GM12878 (cell line): ENCODE measurements around the gene GALNT9. TPM values are rescaled to one million over a fixed set of nuclear protein-coding genes. Genes with fewer than 3 reads are reported as not detected.

Source experiments
- ATAC-seq: fragments of 200-7000 bp; cut with Tn5 transposase; 3 replicates; pipeline ENCODE4 v1.9.1; 2020; ENCODE audit warnings: mild to moderate bottlenecking, moderate library complexity
- BruUV-seq: library from RNA; stranded (reverse); fragments of 400-500 nt; replicated peaks from 2 replicates; lab custom pipeline; 2021; lab: Mats Ljungman, UMichigan
- CTCF ChIA-PET: fragments of 300-600 bp; sonication (Branson Sonifier 250); formaldehyde crosslinking; extraction: SDS; loops from one replicate; lab custom pipeline; 2021; ENCODE audit warnings: inconsistent platforms; lab: Yijun Ruan, JAX
- POLR2A ChIA-PET: fragments of 350-600 bp; formaldehyde crosslinking; extraction: SDS; loops from one replicate; lab custom pipeline; 2021; ENCODE audit warnings: inconsistent platforms; lab: Charles Lee
- RAD21 ChIA-PET: fragments of 300-600 bp; sonication (Branson Sonifier 250); formaldehyde crosslinking; loops from one replicate; lab custom pipeline; 2023; ENCODE audit warnings: antibody characterized with exemption; ENCODE audit not compliant: unreplicated experiment; lab: Charles Lee
- SMC1A ChIA-PET: fragments of 300-600 bp; sonication (Branson Sonifier 250); formaldehyde crosslinking; loops from one replicate; lab custom pipeline; 2023; ENCODE audit not compliant: unreplicated experiment, uncharacterized antibody; lab: Charles Lee
- DNase-seq: peaks from one replicate; pipeline ENCODE4 v3.0.0-alpha.2; 2011; ENCODE audit warnings: low read depth, low spot score
- FAIRE-seq: peaks from 3 replicates; lab custom pipeline; 2011; peaks lifted over from hg19 to GRCh38; lab: Jason Lieb, UNC
- H2AFZ ChIP-seq: 2 replicates; pipeline ENCODE4 v1.6.0; 2011; ENCODE audit warnings: low read depth, low read length, control low read depth; ENCODE audit not compliant: control insufficient read depth
- H3K27ac ChIP-seq: 2 replicates; pipeline ENCODE4 v1.5.1; 2011; ENCODE audit warnings: control low read depth; ENCODE audit not compliant: control insufficient read depth, insufficient read depth
- H3K27me3 ChIP-seq, 2 experiments: replicated peaks in 1 of 2; 2 replicates each; pipeline versions ENCODE4 v1.6.0 to v1.6.1; 2011; ENCODE audit warnings: low read length in 1 of 2; ENCODE audit not compliant: control insufficient read depth in 2 of 2, insufficient read depth in 2 of 2
- H3K36me3 ChIP-seq, 2 experiments: 2 replicates each; pipeline ENCODE4 v1.5.1; 2011; ENCODE audit warnings: low read length in 1 of 2; ENCODE audit not compliant: control insufficient read depth in 2 of 2, insufficient read depth in 2 of 2
- H3K4me1 ChIP-seq: 2 replicates; pipeline ENCODE4 v1.6.1; 2011; ENCODE audit warnings: mild to moderate bottlenecking, low read length, moderate library complexity, mixed read lengths; ENCODE audit not compliant: control insufficient read depth, insufficient read depth
- H3K4me2 ChIP-seq: 2 replicates; pipeline ENCODE4 v1.6.0; 2011; ENCODE audit warnings: control low read depth; ENCODE audit not compliant: control insufficient read depth, insufficient read depth
- H3K4me3 ChIP-seq: fragments of 200-600 bp; sonication (generic); 2 replicates; pipeline ENCODE4 v1.5.1; 2016
- H3K79me2 ChIP-seq: 2 replicates; pipeline ENCODE4 v1.6.0; 2011; ENCODE audit warnings: low read length; ENCODE audit not compliant: control insufficient read depth, insufficient read depth
- H3K9ac ChIP-seq: 2 replicates; pipeline ENCODE4 v1.8.0; 2011; ENCODE audit warnings: low read length, control low read depth, mixed read lengths; ENCODE audit not compliant: control insufficient read depth, insufficient read depth
- H3K9me3 ChIP-seq: replicated peaks from 3 replicates; pipeline ENCODE4 v1.5.1; 2011; ENCODE audit warnings: mild to moderate bottlenecking, low read length; ENCODE audit not compliant: control insufficient read depth, insufficient read depth
- H4K20me1 ChIP-seq: 2 replicates; pipeline ENCODE4 v1.6.0; 2011; ENCODE audit not compliant: control insufficient read depth, insufficient read depth
- ATF2 ChIP-seq: IDR thresholded peaks from 2 replicates; pipeline ENCODE4 v1.6.1; 2012; ENCODE audit warnings: low read length, inconsistent platforms
- CTCF ChIP-seq, 3 experiments: IDR thresholded peaks in 2 of 3; conservative IDR thresholded peaks in 1 of 3; 2 replicates each; pipeline ENCODE4 v1.5.1; 2011; ENCODE audit warnings: low read depth in 3 of 3, low read length in 3 of 3, mild to moderate bottlenecking in 3 of 3, control low read depth in 2 of 3, moderate library complexity in 2 of 3, inconsistent platforms in 1 of 3, mixed read lengths in 1 of 3; ENCODE audit not compliant: control insufficient read depth in 2 of 3, insufficient read depth in 1 of 3; ENCODE audit errors: extremely low read depth in 1 of 3
- HCFC1 ChIP-seq: fragments of 150-350 bp; IDR thresholded peaks from 2 replicates; pipeline ENCODE4 v1.6.1; 2014; ENCODE audit warnings: low read length
- MLLT1 ChIP-seq: fragments of 450-650 bp; IDR thresholded peaks from 2 replicates; pipeline ENCODE4 v1.6.1; 2016; ENCODE audit warnings: mild to moderate bottlenecking
- MYB ChIP-seq: fragments of 150-350 bp; IDR thresholded peaks from 2 replicates; pipeline ENCODE4 v1.6.1; 2014; ENCODE audit warnings: mild to moderate bottlenecking, low read depth, low read length, borderline replicate concordance
- NBN ChIP-seq: fragments of 450-650 bp; IDR thresholded peaks from 2 replicates; pipeline ENCODE4 v1.6.1; 2016
- POU2F2 ChIP-seq: IDR thresholded peaks from 3 replicates; pipeline ENCODE4 v1.6.1; 2011; ENCODE audit warnings: low read depth, mild to moderate bottlenecking, low read length, borderline replicate concordance
- RBBP5 ChIP-seq: fragments of 200-600 bp; sonication (generic); conservative IDR thresholded peaks from 2 replicates; pipeline ENCODE4 v1.6.1; 2016
- SUZ12 ChIP-seq: fragments of 200-600 bp; sonication (generic); IDR thresholded peaks from one replicate; pipeline ENCODE4 v1.6.1; 2018; ENCODE audit warnings: antibody characterized with exemption, mild to moderate bottlenecking; ENCODE audit not compliant: unreplicated experiment
- TAF1 ChIP-seq: IDR thresholded peaks from 2 replicates; pipeline ENCODE4 v1.6.1; 2011; ENCODE audit warnings: mild to moderate bottlenecking, low read depth, low read length, borderline replicate concordance
- TCF12 ChIP-seq: IDR thresholded peaks from 2 replicates; pipeline ENCODE4 v1.6.1; 2011; ENCODE audit warnings: low read depth, mild to moderate bottlenecking, low read length
- WGBS: methylation state at CpG from one replicate; pipeline ENCODE4 v1.1.6; 2016; ENCODE audit warnings: low lambda C conversion rate; ENCODE audit not compliant: insufficient replicate concordance, insufficient coverage; ENCODE audit errors: missing lambda C conversion rate; 5-methylcytosine and 5-hydroxymethylcytosine counted together
- in situ Hi-C: fragments of 300-500 bp; cut with MboI; formaldehyde crosslinking; loops from 9 replicates; pipeline ENCODE4 v1.14.3; 2018; ENCODE audit warnings: mixed read lengths
- intact Hi-C: fragments of 100-400 bp; cut with micrococcal nuclease; formaldehyde crosslinking; loops from one replicate; pipeline ENCODE4 v1.14.2; 2022; ENCODE audit not compliant: unreplicated experiment
- polyA plus RNA-seq, 11 experiments: library from polyadenylated mRNA; depleted of rRNA in 4 of 11; unstranded in 6 of 11; stranded (reverse) in 5 of 11; fragments of >200 nt; fragmentation: Nextera tagmentation in 4 of 11; fragmentation: Illumina TruSeq in 1 of 11; extraction: Ambion mirVana in 4 of 11; extraction: Trizol in 1 of 11; gene quantifications; 1 replicate in 1 of 11; 2 replicates in 10 of 11; pipeline versions ENCODE4 v1.2.1 to v1.2.3, GENCODE V29; 2011 to 2016; ENCODE audit warnings: inconsistent platforms in 2 of 11, missing spikeins in 2 of 11, low read depth in 1 of 11
- total RNA-seq, 4 experiments: library from RNA; depleted of rRNA in 3 of 4; stranded (reverse); fragments of >200 nt in 3 of 4; fragmentation: Illumina TruSeq in 1 of 4; extraction: Trizol in 1 of 4; gene quantifications; 2 replicates each; pipeline versions ENCODE4 v1.2.1 to v1.2.3, GENCODE V29; 2013 to 2021
- TF ChIP-seq, protein P1 (sequence below): IDR thresholded peaks from 2 replicates; pipeline ENCODE4 v1.6.1; 2012; ENCODE audit warnings: low read depth, low read length, improper control_type of control experiment
- TF ChIP-seq, protein P2 (sequence below): fragments of 150-350 bp; IDR thresholded peaks from 2 replicates; pipeline ENCODE4 v1.6.1; 2014; ENCODE audit warnings: mild to moderate bottlenecking, low read depth, low read length

GALNT9 gene
- total and polyA plus RNA-seq, 10 of the 15 experiments (the other 5 are each of a cell fraction or from before 2014, with no cell fraction given) = 0.04 TPM; not detected in 9

DNA sequence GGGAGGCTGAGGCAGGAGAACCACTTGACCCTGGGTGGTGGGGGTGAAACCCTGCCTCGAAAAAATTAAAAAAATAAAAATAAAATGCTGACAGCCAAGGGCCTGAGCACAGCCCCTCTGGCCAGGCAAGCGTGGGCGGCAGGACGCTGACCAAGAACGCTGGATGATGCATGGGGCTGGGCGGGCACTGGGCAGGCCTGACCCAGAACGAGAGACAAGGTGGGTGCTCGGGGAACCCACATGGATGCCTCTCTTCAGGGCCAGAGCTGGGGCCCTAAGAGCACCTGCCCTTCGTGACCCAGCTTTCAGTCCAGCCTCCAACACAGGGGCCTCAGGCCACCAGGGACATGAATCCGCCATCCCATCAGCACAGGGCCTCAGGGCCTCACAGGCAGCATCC lies 11.3 kb downstream of the GALNT9 start (continued):
- TF ChIP-seq, protein P1, sequence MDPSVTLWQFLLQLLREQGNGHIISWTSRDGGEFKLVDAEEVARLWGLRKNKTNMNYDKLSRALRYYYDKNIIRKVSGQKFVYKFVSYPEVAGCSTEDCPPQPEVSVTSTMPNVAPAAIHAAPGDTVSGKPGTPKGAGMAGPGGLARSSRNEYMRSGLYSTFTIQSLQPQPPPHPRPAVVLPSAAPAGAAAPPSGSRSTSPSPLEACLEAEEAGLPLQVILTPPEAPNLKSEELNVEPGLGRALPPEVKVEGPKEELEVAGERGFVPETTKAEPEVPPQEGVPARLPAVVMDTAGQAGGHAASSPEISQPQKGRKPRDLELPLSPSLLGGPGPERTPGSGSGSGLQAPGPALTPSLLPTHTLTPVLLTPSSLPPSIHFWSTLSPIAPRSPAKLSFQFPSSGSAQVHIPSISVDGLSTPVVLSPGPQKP = no peak

GRCh38 chr12:132317233-132317938 lies 12.0 kb downstream of the GALNT9 start:
- H3K4me1 ChIP-seq = no peaks in the 10 kb centered on the region
- in situ Hi-C loops = no loop called here
- H3K9me3 ChIP-seq = no peaks in the 10 kb centered on the region; the same call in 2 of the 3 replicates
- DNase-seq = no peak
- POLR2A ChIA-PET = no interaction called here
- CTCF ChIA-PET = no interaction called here
- ATAC-seq = no peak
- no peaks in the 10 kb centered on the region for H4K20me1 ChIP-seq
- H3K27me3 ChIP-seq = no peaks in the 10 kb centered on the region
- RAD21 ChIA-PET = no interaction called here
- no peak overlapping the region for H3K9ac ChIP-seq
- SMC1A ChIA-PET = no interaction called here
- H3K4me3 ChIP-seq = no peak overlapping the region
- H2AFZ ChIP-seq = no peak overlapping the region
- TF ChIP-seq TAF1 = no peak
- no peak for TF ChIP-seq POU2F2
- no peak for TF ChIP-seq MLLT1
- no peak for TF ChIP-seq RBBP5
- TF ChIP-seq, protein P2, sequence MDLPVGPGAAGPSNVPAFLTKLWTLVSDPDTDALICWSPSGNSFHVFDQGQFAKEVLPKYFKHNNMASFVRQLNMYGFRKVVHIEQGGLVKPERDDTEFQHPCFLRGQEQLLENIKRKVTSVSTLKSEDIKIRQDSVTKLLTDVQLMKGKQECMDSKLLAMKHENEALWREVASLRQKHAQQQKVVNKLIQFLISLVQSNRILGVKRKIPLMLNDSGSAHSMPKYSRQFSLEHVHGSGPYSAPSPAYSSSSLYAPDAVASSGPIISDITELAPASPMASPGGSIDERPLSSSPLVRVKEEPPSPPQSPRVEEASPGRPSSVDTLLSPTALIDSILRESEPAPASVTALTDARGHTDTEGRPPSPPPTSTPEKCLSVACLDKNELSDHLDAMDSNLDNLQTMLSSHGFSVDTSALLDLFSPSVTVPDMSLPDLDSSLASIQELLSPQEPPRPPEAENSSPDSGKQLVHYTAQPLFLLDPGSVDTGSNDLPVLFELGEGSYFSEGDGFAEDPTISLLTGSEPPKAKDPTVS = no peak
- no peak for TF ChIP-seq MYB
- TF ChIP-seq TCF12 = no peak
- TF ChIP-seq NBN = no peak
- TF ChIP-seq SUZ12 = no peak
- TF ChIP-seq HCFC1 = no peak
- TF ChIP-seq CTCF (IDR thresholded peaks at IDR 0.05 in 2 of 3, conservative IDR thresholded peaks at IDR 0.05 in 1 of 3; ENCODE audit: control insufficient read depth in 2 of 3, extremely low read depth in 1 of 3, insufficient read depth in 1 of 3, low read depth in 3 of 3, low read length in 3 of 3) = no peak
- TF ChIP-seq ATF2 = no peak
- no peak overlapping the region for H3K27ac ChIP-seq
- H3K36me3 ChIP-seq = no peaks in the 10 kb centered on the region
- no TSS peak for BruUV-seq
- no peaks in the 10 kb centered on the region for H3K79me2 ChIP-seq
- no peak overlapping the region for H3K4me2 ChIP-seq
- FAIRE-seq = no peak
- intact Hi-C loops = no loop called here
- 27% methylated on average over 16 of the region's 19 CpGs for WGBS
